K562 (cell line): ENCODE data around the gene TMEM245. TPM values are rescaled to one million over a fixed set of nuclear protein-coding genes. Genes with fewer than 3 reads are reported as not detected.

Experiments used
- ATAC-seq: fragments of 200-7000 bp; cut with Tn5 transposase; 3 replicates; pipeline ENCODE4 v1.9.1; 2020; ENCODE audit warnings: moderate library complexity
- BruUV-seq: library from RNA; stranded (reverse); fragments of 400-500 nt; replicated peaks from 2 replicates; lab custom pipeline; 2021; lab: Mats Ljungman, UMichigan
- CTCF ChIA-PET: fragments of 300-600 bp; formaldehyde crosslinking; extraction: SDS; loops from one replicate; lab custom pipeline; 2021; ENCODE audit warnings: low intra/inter-chr PET ratio; lab: Yijun Ruan, JAX
- POLR2A ChIA-PET: fragments of 300-600, 350-650 bp; sonication (Branson Sonifier 250); formaldehyde crosslinking; extraction: SDS; loops from one replicate; lab custom pipeline; 2021; ENCODE audit warnings: antibody characterized with exemption, inconsistent platforms; lab: Yijun Ruan, JAX
- DNase-seq, 4 experiments: peaks; one replicate each; pipeline versions ENCODE4 v3.0.0 to v3.0.0-alpha.2; 2011 to 2018; ENCODE audit warnings: low spot score in 3 of 4, mixed read lengths in 3 of 4; ENCODE audit errors: extremely low read depth in 1 of 4
- FAIRE-seq: peaks from 2 replicates; lab custom pipeline; 2011; peaks lifted over from hg19 to GRCh38; lab: Jason Lieb, UNC
- H2AFZ ChIP-seq: 2 replicates; pipeline ENCODE4 v1.6.0; 2011; ENCODE audit warnings: low read depth, low read length, control low read depth, inconsistent platforms
- H3K27ac ChIP-seq: fragments of 200-600 bp; 3 replicates; pipeline ENCODE4 v1.8.0; 2011; ENCODE audit warnings: low read depth, mild to moderate bottlenecking, control low read depth, inconsistent platforms, low read length, moderate library complexity, mixed read lengths; ENCODE audit errors: extremely low read depth
- H3K27me3 ChIP-seq, 2 experiments: fragments of 300-600 bp in 1 of 2; 2 replicates in 1 of 2; 3 replicates in 1 of 2; pipeline versions ENCODE4 v1.6.0 to v1.8.0; 2011; ENCODE audit warnings: inconsistent platforms in 2 of 2, low read length in 2 of 2, mild to moderate bottlenecking in 1 of 2, mixed read lengths in 1 of 2, moderate library complexity in 1 of 2; ENCODE audit not compliant: control insufficient read depth in 2 of 2, insufficient read depth in 2 of 2
- H3K36me3 ChIP-seq: fragments of 300-600 bp; 3 replicates; pipeline ENCODE4 v1.8.0; 2011; ENCODE audit warnings: mild to moderate bottlenecking, low read length, inconsistent platforms; ENCODE audit not compliant: control insufficient read depth, insufficient read depth
- H3K4me1 ChIP-seq, 2 experiments: fragments of 200-600 bp in 1 of 2; replicated peaks in 1 of 2; 2 replicates in 1 of 2; 3 replicates in 1 of 2; pipeline versions ENCODE4 v1.5.1 to v1.8.0; 2011; ENCODE audit warnings: inconsistent platforms in 2 of 2, low read length in 2 of 2, mild to moderate bottlenecking in 1 of 2, mixed read lengths in 1 of 2, moderate library complexity in 1 of 2; ENCODE audit not compliant: control insufficient read depth in 2 of 2, insufficient read depth in 2 of 2
- H3K4me2 ChIP-seq: 2 replicates; pipeline ENCODE4 v1.6.1; 2011; ENCODE audit warnings: low read length, control low read depth, inconsistent platforms, mixed read lengths; ENCODE audit not compliant: insufficient read depth
- H3K4me3 ChIP-seq: fragments of 200-600 bp; sonication (generic), shearing (Covaris generic); 2 replicates; pipeline ENCODE4 v1.5.1; 2016; ENCODE audit warnings: control low read depth, inconsistent platforms
- H3K79me2 ChIP-seq: fragments of 200-600 bp; 3 replicates; pipeline ENCODE4 v1.8.0; 2011; ENCODE audit warnings: low read length, inconsistent platforms; ENCODE audit not compliant: control insufficient read depth, insufficient read depth
- H3K9ac ChIP-seq, 2 experiments: 2 replicates each; pipeline versions ENCODE4 v1.6.0 to v1.6.1; 2011; ENCODE audit warnings: low read depth in 2 of 2, low read length in 2 of 2, control low read depth in 1 of 2, inconsistent platforms in 1 of 2, mild to moderate bottlenecking in 1 of 2, mixed read lengths in 1 of 2; ENCODE audit not compliant: insufficient read depth in 1 of 2
- H3K9me1 ChIP-seq: one replicate; pipeline ENCODE4 v1.6.0; 2011; ENCODE audit warnings: inconsistent platforms, mild to moderate bottlenecking, low read length, moderate library complexity; ENCODE audit not compliant: control insufficient read depth, insufficient read depth
- H3K9me3 ChIP-seq: replicated peaks from 2 replicates; pipeline ENCODE4 v1.5.1; 2011; ENCODE audit warnings: low read depth, low read length, inconsistent platforms; ENCODE audit not compliant: control insufficient read depth, insufficient read depth
- H4K20me1 ChIP-seq: replicated peaks from 2 replicates; pipeline ENCODE4 v1.6.1; 2011; ENCODE audit warnings: low read length, inconsistent platforms, mixed read lengths; ENCODE audit not compliant: control insufficient read depth, insufficient read depth
- CBX3 ChIP-seq, 2 experiments: IDR thresholded peaks; 1 replicate in 1 of 2; 2 replicates in 1 of 2; pipeline ENCODE4 v1.6.1; 2012; ENCODE audit warnings: inconsistent platforms in 2 of 2, low read length in 2 of 2, borderline replicate concordance in 1 of 2, control low read depth in 1 of 2
- CHD4 ChIP-seq: fragments of 200-600 bp; sonication (generic); IDR thresholded peaks from 3 replicates; pipeline ENCODE4 v1.6.1; 2012; ENCODE audit warnings: low read depth, mild to moderate bottlenecking, mixed read lengths, low read length, inconsistent platforms; ENCODE audit not compliant: insufficient read depth, insufficient replicate concordance, poor library complexity, severe bottlenecking
- FOXP1 ChIP-seq: sonication (generic); formaldehyde crosslinking; IDR thresholded peaks from 2 replicates; pipeline ENCODE4 v1.8.0; 2022; ENCODE audit warnings: mild to moderate bottlenecking, missing genetic modification reagents
- PHF21A ChIP-seq: fragments of 450-650 bp; IDR thresholded peaks from 2 replicates; pipeline ENCODE4 v1.6.1; 2017; ENCODE audit warnings: low read depth, borderline replicate concordance
- PTBP1 ChIP-seq: fragments of 200-400 bp; formaldehyde crosslinking; IDR thresholded peaks from 2 replicates; pipeline ENCODE4 v1.6.1; 2017; ENCODE audit warnings: low read depth, low read length
- RBM25 ChIP-seq: fragments of 200-400 bp; formaldehyde crosslinking; IDR thresholded peaks from 2 replicates; pipeline ENCODE4 v1.6.1; 2018; ENCODE audit warnings: low read length, low read depth, moderate library complexity; ENCODE audit not compliant: severe bottlenecking
- THAP12 ChIP-seq: fragments of 250-450 bp; sonication (Bioruptor Pico); IDR thresholded peaks from 2 replicates; pipeline ENCODE4 v1.9.0; 2021; ENCODE audit warnings: mild to moderate bottlenecking, inconsistent platforms
- TOE1 ChIP-seq, 2 experiments: fragments of 450-650 bp in 1 of 2; sonication (generic) in 1 of 2; formaldehyde crosslinking in 1 of 2; IDR thresholded peaks; 2 replicates each; pipeline versions ENCODE4 v1.7.1 to v1.8.0; 2016 to 2022; ENCODE audit warnings: borderline replicate concordance in 2 of 2, mild to moderate bottlenecking in 2 of 2, antibody characterized with exemption in 1 of 2, inconsistent platforms in 1 of 2, low read depth in 1 of 2, missing genetic modification reagents in 1 of 2, moderate library complexity in 1 of 2
- ZC3H4 ChIP-seq: sonication (generic); formaldehyde crosslinking; IDR thresholded peaks from 2 replicates; pipeline ENCODE4 v1.9.0; 2021; ENCODE audit warnings: missing genetic modification reagents, borderline replicate concordance
- WGBS: fragments of 100-300 bp; shearing (Covaris generic); methylation state at CpG from one replicate; pipeline ENCODE4 v1.1.6; 2016; ENCODE audit warnings: low coverage, mixed read lengths; ENCODE audit not compliant: insufficient coverage; ENCODE audit errors: missing lambda C conversion rate; 5-methylcytosine and 5-hydroxymethylcytosine counted together
- in situ Hi-C: fragments of 300-500 bp; cut with MboI; formaldehyde crosslinking; loops from 4 replicates; pipeline ENCODE4 v1.15.0; 2018; ENCODE audit warnings: inconsistent platforms, mixed read lengths
- intact Hi-C: fragments of 100-400 bp; cut with micrococcal nuclease; formaldehyde crosslinking; loops from 2 replicates; pipeline ENCODE4 v1.14.2; 2022
- polyA plus RNA-seq, 8 experiments: library from polyadenylated mRNA; depleted of rRNA in 4 of 8; stranded (reverse) in 5 of 8; unstranded in 3 of 8; fragments of >200 nt; fragmentation: Nextera tagmentation in 2 of 8; fragmentation: Illumina TruSeq in 1 of 8; extraction: Ambion mirVana in 2 of 8; extraction: Trizol in 1 of 8; gene quantifications; 2 replicates each; pipeline versions ENCODE4 v1.2.1 to v1.2.3, GENCODE V29; 2011 to 2014; ENCODE audit warnings: inconsistent platforms in 1 of 8, missing spikeins in 1 of 8
- total RNA-seq, 7 experiments: library from RNA; depleted of rRNA in 6 of 7; stranded (reverse); fragments of >200 nt in 6 of 7; fragmentation: Illumina TruSeq in 2 of 7; extraction: Trizol in 2 of 7; gene quantifications; 2 replicates each; pipeline versions ENCODE4 v1.2.1 to v1.2.3, GENCODE V29; 2011 to 2021; ENCODE audit warnings: low replicate concordance in 1 of 7

TMEM245 gene
- total and polyA plus RNA-seq, 9 of the 15 experiments (the other 6 are each of a cell fraction or from before 2014, with no cell fraction given) = 8.5 to 43.2 (median 24.3) TPM

GRCh38 chr9:109005678-109006077 is 114.1 kb downstream of the TMEM245 start (continued):
- TF ChIP-seq THAP12 (CRISPR knock-in tag) = no peak

GRCh38 chr9:109003116-109003515 is 116.6 kb downstream of the TMEM245 start:
- H4K20me1 ChIP-seq = no peaks in the 10 kb centered on the region
- no peaks in the 10 kb centered on the region for H3K9me1 ChIP-seq
- peaks cover 43% of the 10 kb centered on the region for H3K79me2 ChIP-seq
- peaks cover 0 to 6% of the 10 kb centered on the region in 2 experiments; a peak in 1 of 5 replicates for H3K4me1 ChIP-seq
- no peaks in the 10 kb centered on the region for H3K27me3 ChIP-seq
- H3K4me2 ChIP-seq = no peak overlapping the region
- BruUV-seq = no TSS peak
- ChIA-PET CTCF (no interaction called here), POLR2A (no interaction called here)
- TF ChIP-seq PHF21A (no peak), PTBP1 (no peak), CHD4 (no peak), RBM25 (peak; percentile 79), CBX3 (IDR thresholded peaks at IDR 0.05; ENCODE audit: borderline replicate concordance in 1 of 2, low read length in 2 of 2) (no peak), ZC3H4 (CRISPR knock-in tag) (no peak), TOE1 (IDR thresholded peaks at IDR 0.05; ENCODE audit: borderline replicate concordance) (no peak), TOE1 (CRISPR knock-in tag; IDR thresholded peaks at IDR 0.05; ENCODE audit: borderline replicate concordance, low read depth) (no peak), FOXP1 (CRISPR knock-in tag) (no peak)
- H3K27ac ChIP-seq = no peak overlapping the region
- no peaks in the 10 kb centered on the region; the same call in 1 of the 2 replicates for H3K9me3 ChIP-seq
- intact Hi-C loops (no loop called here), in situ Hi-C loops (no loop called here)
- H3K4me3 ChIP-seq = no peak overlapping the region
- no peak for FAIRE-seq
- WGBS = 86% methylated on average over 2 of the region's 2 CpGs
- no peak for ATAC-seq
- H3K9ac ChIP-seq = no peak overlapping the region
- no peak for DNase-seq
- H2AFZ ChIP-seq = no peak overlapping the region
- peaks cover 3% of the 10 kb centered on the region; the same call in 1 of the 3 replicates for H3K36me3 ChIP-seq
